RKO (cell line): ENCODE results near the gene CETP.
"Not testable (repeated sequence)": the region's sequence is repeated elsewhere in the genome, so short reads cannot be mapped to it uniquely, and the experiment has no call there.

Source experiments
- DNase-seq: peaks from one replicate; pipeline ENCODE4 v3.0.0-alpha.2; 2016; ENCODE audit warnings: low spot score

CETP gene

DNA sequence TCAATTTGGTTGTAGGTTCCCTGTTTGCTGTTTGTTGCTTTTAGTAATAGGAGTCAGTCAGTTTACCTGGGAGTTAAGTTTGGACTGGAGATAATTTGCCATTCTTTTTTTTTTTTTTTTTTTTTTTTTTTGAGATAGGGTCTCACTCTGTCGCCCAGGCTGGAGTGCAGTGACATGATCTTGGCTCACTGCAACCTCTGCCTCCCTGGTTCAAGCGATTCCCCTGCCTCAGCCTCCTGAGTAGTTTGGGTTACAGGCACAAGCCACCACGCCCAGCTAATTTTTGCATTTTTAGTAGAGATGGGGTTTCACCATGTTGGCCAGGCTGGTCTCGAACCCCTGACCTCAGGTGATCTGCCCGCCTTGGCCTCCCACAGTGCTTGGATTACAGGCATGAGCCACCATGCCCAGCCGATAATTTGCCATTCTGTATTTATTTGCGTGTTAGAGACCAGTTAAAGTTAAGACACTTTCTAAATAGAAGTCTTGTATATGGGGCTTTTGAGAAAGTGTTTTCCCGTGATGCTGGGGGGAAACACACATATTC lies 27.1 kb upstream of the CETP start:
- DNase-seq = not testable (repeated sequence)

- no peak for DNase-seq
Observed at GRCh38 chr16:56935201-56935600, 26.5 kb upstream of the CETP start.

DNA sequence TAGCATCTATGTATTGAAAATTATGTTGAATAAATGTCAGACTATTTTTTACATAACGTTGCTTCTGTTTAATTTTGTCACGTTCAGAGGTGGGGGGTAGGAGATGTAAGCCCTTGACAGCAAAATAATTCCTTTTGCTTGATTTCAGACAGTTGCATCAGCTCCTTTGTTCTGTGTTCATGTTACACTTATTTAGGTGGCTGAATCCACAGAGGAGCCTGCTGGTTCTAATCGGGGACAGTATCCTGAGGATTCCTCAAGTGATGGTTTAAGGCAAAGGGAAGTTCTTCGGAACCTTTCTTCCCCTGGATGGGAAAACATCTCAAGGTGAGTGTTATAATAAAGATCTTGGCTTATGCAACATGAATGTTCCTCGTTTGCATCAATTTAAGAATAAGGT lies 25.3 kb upstream of the CETP start:
- DNase-seq = no peak

DNA sequence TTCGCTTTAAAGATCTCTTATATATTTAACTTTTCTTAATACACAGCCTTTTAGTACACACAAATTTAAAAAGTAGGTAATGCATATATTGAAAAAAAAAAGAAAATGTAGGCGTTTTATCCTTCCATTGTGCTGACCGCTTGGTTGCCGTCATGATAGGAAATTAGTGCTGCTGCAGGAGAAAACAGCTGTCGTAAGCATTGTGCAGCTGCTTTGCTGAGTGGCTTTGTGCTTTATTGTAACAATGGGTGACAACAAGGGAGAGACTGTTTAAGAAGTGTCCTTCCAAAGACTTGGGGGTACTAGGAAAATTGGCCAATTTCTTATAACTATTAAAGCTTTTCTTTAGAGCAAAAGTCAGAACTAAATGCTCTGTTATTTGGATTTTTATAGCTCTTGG lies 24.8 kb upstream of the CETP start:
- no peak for DNase-seq

GRCh38 chr16:56938664-56939513 lies 22.9 kb upstream of the CETP start:
- DNase-seq = no peak

DNA sequence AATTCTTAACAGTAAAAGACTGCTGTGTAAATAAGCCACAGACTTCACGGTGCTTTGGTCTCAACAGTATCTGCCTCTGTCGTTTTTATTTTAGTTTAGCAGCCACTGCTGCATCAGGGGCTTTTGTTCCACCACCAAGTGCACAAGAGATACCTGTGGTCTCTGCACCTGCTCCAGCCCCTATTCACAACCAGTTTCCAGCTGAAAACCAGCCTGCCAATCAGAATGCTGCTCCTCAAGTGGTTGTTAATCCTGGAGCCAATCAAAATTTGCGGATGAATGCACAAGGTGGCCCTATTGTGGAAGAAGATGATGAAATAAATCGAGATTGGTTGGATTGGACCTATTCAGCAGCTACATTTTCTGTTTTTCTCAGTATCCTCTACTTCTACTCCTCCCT lies 21.9 kb upstream of the CETP start:
- DNase-seq = no peak

DNA sequence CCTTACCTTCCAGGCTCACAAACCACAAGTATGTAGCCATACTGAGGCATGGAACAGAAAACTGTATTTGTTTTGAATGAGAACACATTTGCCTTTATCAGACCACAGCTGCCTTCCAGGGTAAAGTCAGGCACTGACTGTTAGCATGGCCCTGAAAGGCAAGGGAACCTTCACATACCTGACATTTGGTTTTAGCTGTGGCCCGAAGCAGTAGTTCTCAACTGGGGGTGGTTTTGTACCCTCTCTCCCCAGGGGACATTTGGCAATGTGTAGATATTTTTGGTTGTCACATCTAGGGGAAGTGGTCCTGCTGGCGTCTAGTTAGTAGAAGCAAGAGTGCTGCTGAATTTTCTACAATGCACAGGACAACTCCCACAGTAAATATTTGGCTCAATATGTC lies 20.7 kb upstream of the CETP start:
- no peak for DNase-seq

GRCh38 chr16:56941856-56942331 lies 19.9 kb upstream of the CETP start:
- no peak for DNase-seq

GRCh38 chr16:56943761-56944375 lies 17.9 kb upstream of the CETP start:
- no peak for DNase-seq

- no peak for DNase-seq
Observed at GRCh38 chr16:56944954-56945839, 16.6 kb upstream of the CETP start.

GRCh38 chr16:56945847-56946527 lies 15.8 kb upstream of the CETP start:
- no peak for DNase-seq

DNA sequence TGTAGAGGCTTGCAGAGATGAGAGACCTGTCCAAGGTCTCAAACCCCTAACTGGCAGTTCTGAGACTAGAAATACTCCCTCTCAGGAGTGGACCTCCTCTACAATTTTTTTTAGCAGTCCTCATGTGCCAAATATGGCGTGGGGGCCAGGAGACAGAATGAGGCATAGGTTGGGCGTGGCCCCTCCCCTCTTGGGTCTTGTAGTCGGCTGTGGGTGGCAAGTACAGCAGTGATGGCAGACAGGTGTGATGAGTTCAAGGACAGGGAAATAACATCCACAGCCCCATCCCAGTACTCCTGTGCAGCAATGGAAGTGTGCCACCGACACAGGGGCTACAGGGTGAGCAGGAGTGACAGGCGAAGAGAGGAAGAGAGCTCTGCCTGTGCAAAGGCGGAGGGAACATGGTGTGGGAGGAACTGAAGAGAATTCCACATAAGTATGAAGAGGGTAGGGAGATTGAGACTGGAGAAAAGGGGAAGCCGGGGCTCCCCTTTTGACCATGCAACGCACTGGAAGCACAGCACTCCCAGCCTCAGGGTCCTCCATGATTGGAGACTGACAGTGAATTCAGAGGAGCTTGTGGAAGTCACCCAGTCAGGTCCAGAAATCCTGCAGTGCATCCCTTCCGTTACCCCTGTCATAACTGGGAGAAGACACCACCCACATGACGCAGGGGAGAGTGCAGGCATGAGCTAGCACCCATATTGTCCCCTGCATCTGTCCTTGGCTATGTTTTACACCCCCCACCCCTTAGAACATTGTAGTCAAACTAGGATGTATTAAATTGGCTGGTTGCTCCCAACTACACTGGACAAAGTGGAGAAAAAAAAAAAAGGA lies 14.8 kb upstream of the CETP start:
- no peak for DNase-seq

- no peak for DNase-seq
Observed at GRCh38 chr16:56947604-56947995, 14.2 kb upstream of the CETP start.

GRCh38 chr16:56948234-56948633 lies 13.5 kb upstream of the CETP start:
- no peak for DNase-seq

- no peak for DNase-seq
Observed at GRCh38 chr16:56950051-56950450, 11.7 kb upstream of the CETP start.

GRCh38 chr16:56950455-56950854 lies 11.3 kb upstream of the CETP start:
- DNase-seq = no peak

- peak; percentile 40 for DNase-seq
Observed at GRCh38 chr16:56950881-56951771, 10.6 kb upstream of the CETP start.

GRCh38 chr16:56953006-56953405 lies 8.7 kb upstream of the CETP start:
- no peak for DNase-seq

GRCh38 chr16:56956076-56956475 lies 5.7 kb upstream of the CETP start:
- DNase-seq = no peak

DNA sequence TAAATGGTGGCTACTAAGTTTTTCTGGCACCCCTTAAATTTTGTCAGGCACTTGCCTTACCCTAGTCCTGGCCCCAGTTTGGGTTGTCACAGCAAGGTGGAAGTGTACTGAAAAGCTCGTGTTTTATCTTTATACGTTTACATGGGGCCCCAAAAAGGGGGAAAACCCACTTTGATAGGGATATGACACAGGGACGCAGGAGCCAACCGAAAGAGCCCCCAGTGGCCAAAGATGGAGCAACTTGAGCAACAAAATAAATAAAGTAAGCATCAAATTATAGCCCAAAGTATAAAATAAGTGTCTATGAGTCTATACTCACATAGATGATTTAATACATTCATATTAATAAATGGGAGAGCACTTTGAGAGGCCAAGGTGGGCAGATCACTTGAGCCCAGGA lies 5.0 kb upstream of the CETP start:
- no peak for DNase-seq
